Mucosa of rectum (tissue), 2 donors: ENCODE results near the gene KCTD5.

Experiments used
- H3K27ac ChIP-seq, 2 donors: one replicate each; pipeline ENCODE4 v1.7.0; 2013; ENCODE audit warnings: inconsistent platforms in 2 of 2, low read depth in 2 of 2, low read length in 2 of 2
- H3K27me3 ChIP-seq, 2 donors: one replicate each; pipeline ENCODE4 v1.7.0; 2013; ENCODE audit warnings: low read length in 2 of 2; ENCODE audit not compliant: control insufficient read depth in 2 of 2, insufficient read depth in 2 of 2
- H3K36me3 ChIP-seq, 2 donors: one replicate each; pipeline ENCODE4 v1.7.0; 2013; ENCODE audit warnings: low read length in 2 of 2; ENCODE audit not compliant: control insufficient read depth in 2 of 2, insufficient read depth in 2 of 2
- H3K4me1 ChIP-seq, 2 donors: one replicate each; pipeline ENCODE4 v1.7.0; 2013; ENCODE audit warnings: low read length in 2 of 2, mild to moderate bottlenecking in 1 of 2; ENCODE audit not compliant: control insufficient read depth in 2 of 2, insufficient read depth in 2 of 2
- H3K4me3 ChIP-seq, 2 donors: one replicate each; pipeline ENCODE4 v1.7.0; 2013; ENCODE audit warnings: low read length in 2 of 2
- H3K9ac ChIP-seq, 2 donors: one replicate each; pipeline ENCODE4 v1.7.0; 2013; ENCODE audit warnings: low read length in 2 of 2, low read depth in 1 of 2, mild to moderate bottlenecking in 1 of 2
- H3K9me3 ChIP-seq, 2 donors: one replicate each; pipeline ENCODE4 v1.7.0; 2013; ENCODE audit warnings: low read length in 2 of 2; ENCODE audit not compliant: control insufficient read depth in 2 of 2
- donor health status: healthy.
- donor health status: Normal muscosa, but diverticular disease.

Gene KCTD5

DNA sequence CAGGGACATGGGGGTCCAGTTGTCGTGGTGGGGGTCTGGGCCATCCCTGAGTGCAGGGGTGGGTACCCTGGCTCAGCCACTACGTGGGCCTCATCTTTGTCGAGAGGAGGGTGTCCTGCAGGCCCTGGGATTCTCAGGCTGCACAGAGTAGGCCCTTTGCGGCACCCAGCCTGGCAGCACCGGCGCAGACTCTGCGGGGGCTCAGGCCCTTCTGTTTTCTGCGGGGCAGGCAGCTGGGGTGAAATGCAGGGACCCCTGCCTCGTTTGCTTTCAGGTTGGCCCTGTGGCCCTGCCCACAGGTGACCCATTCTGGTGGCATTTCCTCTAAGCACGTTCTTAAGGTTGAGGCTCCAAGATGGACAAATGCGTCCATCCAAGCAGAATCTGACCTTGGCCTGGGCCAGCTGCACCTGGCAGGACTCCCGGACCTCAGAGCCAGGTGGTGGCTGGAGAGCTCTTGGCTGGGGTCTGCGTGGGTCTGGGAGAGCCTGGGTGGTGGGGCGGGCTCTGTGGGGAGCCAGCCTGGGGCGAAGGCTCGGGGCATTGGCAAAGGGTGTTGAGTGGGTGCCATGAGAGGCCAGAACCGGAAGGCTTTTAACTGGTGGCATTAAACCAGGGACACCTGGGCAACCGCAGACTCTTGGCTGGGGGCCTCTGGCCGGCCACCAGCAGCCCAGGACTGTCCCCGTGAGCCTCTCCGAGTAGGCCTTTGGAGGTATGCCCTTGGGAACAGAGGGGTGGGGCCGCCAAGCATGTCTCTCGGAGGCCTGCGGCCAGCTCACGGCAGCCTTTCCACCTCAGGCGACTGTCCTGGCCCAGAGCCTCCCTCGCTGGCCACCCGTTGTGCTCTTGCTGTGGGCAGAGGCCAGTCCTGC lies 20.8 kb downstream of the KCTD5 start:
- Histone ChIP-seq H3K27me3 (no peaks in the 10 kb centered on the region), H3K4me1 (no peaks in the 10 kb centered on the region), H3K36me3 (peaks cover 56 to 61% of the 10 kb centered on the region in 2 donors), H3K9ac (no peak overlapping the region), H3K4me3 (no peak overlapping the region), H3K27ac (no peak overlapping the region), H3K9me3 (no peaks in the 10 kb centered on the region)

DNA sequence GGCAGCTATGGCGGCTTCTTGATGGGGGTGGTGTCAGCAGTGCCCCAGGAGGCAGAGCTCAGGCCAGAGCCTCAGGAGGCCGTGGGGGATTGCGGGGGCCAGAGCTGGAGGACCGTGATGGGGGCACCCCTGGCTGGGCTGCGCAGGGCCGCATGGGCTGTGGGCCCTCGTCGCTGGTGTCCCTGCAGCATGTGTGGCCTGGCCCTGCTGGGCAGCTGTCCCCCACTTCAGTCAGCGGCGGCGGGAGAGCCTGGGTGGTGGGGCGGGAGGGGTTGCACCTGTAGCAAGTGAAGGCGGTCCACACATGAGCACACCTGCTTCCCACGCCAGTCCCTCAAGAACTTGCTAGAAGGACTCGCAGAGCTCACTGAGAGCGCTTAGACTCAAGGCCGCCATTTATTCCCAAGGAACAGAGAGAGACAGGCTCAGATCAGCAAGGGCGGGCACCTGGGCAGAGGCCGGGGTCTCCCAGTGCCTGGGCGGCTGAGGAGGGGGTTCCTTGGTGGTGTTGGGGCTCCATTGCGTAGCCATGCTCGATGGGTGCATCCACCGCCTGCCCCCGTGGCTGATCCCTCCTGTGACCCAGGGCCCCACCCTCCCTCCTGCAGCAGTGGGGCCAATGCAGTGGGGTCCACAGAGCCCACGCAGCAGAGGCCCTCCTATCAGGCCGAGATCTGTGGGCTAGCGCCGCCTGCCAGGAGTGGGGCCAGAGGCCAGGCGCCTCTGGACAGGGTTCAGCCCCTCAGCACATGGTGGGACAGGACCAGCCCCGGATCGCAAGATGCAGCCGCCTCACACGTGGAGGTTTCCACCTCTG lies 22.1 kb downstream of the KCTD5 start:
- no peak overlapping the region for H3K9ac ChIP-seq
- no peaks in the 10 kb centered on the region for H3K9me3 ChIP-seq
- H3K36me3 ChIP-seq = peaks cover 51 to 56% of the 10 kb centered on the region in 2 donors
- no peaks in the 10 kb centered on the region for H3K4me1 ChIP-seq
- H3K4me3 ChIP-seq = no peak overlapping the region
- H3K27me3 ChIP-seq = no peaks in the 10 kb centered on the region
- no peak overlapping the region for H3K27ac ChIP-seq

DNA sequence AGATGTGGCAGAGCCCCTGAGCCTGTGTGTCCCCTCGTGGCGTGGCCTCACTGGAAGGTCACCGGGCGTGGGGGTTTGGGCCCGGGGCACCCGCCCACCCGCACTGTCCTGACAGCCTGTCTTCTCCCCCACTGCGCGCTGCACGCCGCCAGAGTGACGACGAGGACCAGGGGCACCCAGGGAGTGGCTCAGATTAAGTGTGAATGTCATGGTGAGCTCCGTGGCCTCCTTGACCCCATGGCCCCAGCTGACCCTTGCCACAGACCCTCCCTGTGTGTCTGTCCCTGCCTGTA lies 22.6 kb downstream of the KCTD5 start:
- Histone ChIP-seq H3K9me3 (no peaks in the 10 kb centered on the region), H3K36me3 (peaks cover 45 to 50% of the 10 kb centered on the region in 2 donors), H3K9ac (no peak overlapping the region), H3K27ac (no peak overlapping the region), H3K27me3 (no peaks in the 10 kb centered on the region), H3K4me1 (no peaks in the 10 kb centered on the region), H3K4me3 (no peak overlapping the region)

DNA sequence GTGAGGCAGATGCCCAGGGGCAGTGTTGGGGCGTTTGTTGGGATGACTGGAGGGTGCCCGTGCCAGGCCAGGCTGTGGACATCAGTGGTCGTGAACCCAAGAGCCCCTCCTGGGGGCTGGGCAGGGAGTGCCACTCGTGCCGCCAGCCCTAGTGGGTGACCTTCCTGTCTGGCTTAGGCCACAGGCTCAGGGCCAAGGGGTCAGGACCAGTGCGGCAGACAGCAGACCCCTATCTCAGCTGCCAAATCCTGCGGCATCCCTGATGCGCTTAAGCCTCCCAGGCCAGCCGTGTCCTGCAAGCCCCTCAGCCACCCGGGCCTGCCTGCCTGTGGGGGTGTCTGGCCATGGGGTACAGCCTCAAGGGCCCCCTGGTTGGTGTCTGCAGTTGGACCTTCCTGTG lies 23.0 kb downstream of the KCTD5 start:
- H3K9ac ChIP-seq = no peak overlapping the region
- H3K4me3 ChIP-seq = no peak overlapping the region
- H3K27me3 ChIP-seq = no peaks in the 10 kb centered on the region
- H3K9me3 ChIP-seq = no peaks in the 10 kb centered on the region
- H3K4me1 ChIP-seq = no peaks in the 10 kb centered on the region
- peaks cover 41 to 46% of the 10 kb centered on the region in 2 donors for H3K36me3 ChIP-seq
- H3K27ac ChIP-seq = no peak overlapping the region

DNA sequence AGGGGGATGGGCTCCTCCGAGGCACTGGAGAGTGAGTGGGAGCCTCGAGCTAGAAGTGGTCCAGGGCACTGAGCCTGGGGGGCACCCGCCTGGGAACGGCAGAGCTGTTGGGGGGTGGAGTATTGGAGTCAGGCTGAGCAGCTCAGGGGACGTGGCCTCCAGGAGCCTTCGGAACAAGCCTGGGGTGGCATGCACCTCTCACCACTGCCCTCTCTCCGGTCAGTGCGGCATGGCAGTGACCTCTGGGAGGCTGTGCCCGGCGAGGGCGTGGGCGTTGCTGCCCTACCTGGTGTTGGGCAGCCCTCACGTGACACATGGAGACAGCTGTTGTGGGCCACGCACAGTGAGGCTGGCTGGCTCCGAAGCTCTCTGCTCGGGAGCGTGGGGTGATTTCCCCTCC lies 23.8 kb downstream of the KCTD5 start:
- Histone ChIP-seq H3K4me1 (no peaks in the 10 kb centered on the region), H3K27ac (no peak overlapping the region), H3K36me3 (peaks cover 34 to 42% of the 10 kb centered on the region in 2 donors), H3K9me3 (no peaks in the 10 kb centered on the region), H3K4me3 (no peak overlapping the region), H3K9ac (no peak overlapping the region), H3K27me3 (no peaks in the 10 kb centered on the region)

DNA sequence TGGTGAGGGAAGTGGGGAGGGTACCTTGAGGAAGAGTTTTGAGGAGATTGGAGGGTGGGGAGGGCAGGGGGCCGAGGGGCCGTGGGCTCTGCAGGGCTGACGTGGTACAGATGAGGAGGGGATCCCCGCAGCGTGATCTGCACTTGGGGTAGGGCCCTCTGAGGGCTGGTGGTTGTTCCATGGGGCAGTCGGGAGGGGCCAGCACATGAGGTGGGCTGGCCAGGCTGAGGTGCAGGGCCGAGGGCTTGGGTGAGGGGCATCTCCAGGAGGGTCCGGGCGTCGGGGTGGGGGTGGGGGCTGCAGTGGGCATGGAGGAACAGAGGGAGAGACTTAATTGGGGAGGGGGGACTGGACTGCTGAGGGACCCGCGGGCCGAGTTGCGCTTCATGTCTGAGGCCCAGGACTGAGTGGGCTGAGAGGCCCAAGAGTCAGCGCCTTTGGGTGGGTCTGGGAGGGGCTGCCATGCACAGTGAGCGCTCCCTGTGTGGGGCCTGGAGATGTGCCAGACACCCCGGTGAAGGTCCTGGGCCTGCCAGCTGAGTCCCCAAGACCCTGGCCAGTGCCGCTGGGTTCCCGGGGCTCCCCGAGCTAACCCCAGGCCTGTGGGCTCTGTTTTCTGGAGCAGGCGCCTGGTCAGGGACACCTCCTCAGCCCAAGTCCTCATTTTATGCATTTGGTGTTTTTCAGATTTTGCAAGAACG lies 24.4 kb downstream of the KCTD5 start:
- Histone ChIP-seq H3K36me3 (peaks cover 33 to 39% of the 10 kb centered on the region in 2 donors), H3K9ac (no peak overlapping the region)

DNA sequence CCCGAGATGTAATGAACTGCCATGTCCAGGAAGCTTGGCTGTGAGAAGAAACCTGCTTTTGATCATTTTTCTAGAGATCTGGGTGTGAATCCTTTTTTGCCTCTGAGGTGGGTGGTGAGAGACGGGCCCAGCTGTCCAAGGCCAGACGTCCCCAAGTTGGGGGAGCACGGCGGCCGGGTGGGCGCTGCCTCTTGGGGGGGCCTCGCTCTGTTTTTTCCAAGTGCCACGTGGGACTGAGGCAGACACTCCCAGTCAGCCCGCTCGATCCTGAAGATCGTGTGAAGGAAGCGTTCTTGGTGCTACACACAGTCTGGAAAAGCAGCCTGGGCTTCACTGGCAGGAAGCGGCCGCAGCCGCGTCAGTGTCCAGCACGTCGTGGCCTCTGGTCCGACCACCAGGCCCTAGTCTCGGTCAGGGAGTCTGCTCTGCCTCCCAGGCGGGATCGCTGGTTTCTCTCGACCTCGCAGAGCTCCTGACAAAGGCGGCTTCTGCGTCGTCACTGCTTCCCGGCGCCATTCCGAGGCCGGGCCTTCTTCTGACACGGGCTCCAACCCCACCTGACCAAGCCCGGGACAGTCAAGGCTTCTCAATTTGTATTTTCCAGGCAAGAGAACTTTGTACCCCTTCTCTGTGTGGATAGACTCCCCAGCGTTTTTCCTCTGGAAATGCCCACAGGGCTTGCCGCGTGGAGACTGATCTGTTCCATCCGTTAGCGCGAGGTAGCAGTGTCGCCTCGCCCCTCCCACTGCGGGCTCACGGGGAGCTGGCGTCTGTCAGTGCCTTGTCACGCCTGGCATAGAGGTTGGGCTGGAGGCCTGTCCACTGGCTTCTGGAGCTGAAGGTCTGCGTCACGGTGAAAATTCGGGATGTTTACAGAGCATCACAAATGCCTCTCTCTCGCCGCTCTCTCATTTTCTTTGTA lies 25.3 kb downstream of the KCTD5 start:
- Histone ChIP-seq H3K4me1 (no peaks in the 10 kb centered on the region), H3K27ac (no peak overlapping the region), H3K9me3 (no peaks in the 10 kb centered on the region), H3K36me3 (peaks cover 26 to 31% of the 10 kb centered on the region in 2 donors), H3K4me3 (no peak overlapping the region), H3K9ac (no peak overlapping the region), H3K27me3 (peaks cover 0 to under 1% of the 10 kb centered on the region in 2 donors)

More for the DNA sequence above, 24.4 kb downstream of the KCTD5 start:
- Histone ChIP-seq H3K27ac (no peak overlapping the region), H3K9me3 (no peaks in the 10 kb centered on the region), H3K27me3 (no peaks in the 10 kb centered on the region), H3K4me1 (no peaks in the 10 kb centered on the region), H3K4me3 (no peak overlapping the region)

DNA sequence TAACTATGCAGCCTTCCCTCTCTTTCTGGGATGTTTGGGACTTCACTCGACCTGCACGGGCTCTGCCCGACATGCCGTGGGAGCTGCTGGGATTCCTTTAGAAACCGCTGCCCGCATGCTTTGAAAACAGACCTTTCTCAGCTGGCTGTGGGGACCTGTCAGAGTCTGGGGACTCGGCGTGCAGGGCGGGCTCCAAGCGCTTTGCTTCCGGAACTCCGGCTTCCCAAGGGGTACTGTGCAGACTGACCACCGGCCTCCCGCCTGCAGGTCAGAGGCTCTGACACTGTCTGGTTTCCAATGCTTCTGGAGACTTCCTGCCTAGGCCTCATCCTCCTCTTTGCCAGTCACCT lies 25.9 kb downstream of the KCTD5 start:
- H3K9me3 ChIP-seq = no peaks in the 10 kb centered on the region
- H3K9ac ChIP-seq = no peak overlapping the region
- peaks cover 20 to 29% of the 10 kb centered on the region in 2 donors for H3K36me3 ChIP-seq

DNA sequence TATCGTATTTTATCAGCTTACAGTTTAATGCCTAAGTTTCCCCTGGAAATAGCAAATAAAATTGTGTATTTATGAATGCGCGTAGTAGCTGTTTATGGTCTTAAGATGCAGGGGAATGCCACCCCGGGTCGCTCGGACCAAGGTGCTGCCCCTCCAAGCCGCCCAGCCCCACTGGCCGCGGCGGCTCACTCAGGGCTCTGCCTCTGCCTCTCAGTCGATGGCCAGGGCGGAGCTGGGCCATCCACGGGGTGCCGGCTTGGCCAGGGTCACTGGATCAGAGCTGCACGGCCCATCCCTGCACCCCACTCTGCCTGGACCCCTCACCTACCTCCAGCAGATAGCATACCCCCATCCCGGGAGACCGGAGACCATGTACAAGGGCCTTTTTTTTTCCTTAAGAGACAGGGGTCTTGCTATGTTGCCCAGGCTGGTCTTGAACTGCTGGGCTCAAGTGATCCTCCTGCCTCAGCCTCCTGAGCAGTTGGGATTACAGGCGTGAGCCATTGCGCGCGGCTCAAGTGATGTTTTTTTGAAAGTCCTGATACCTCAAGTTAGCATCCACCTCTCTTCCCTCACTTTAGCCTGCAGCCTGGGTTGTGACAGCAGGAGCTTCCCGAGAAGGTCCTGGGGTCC lies 26.7 kb downstream of the KCTD5 start:
- Histone ChIP-seq H3K27me3 (peaks cover 0 to 3% of the 10 kb centered on the region in 2 donors), H3K4me3 (no peak overlapping the region), H3K27ac (no peak overlapping the region), H3K9me3 (no peaks in the 10 kb centered on the region), H3K36me3 (peaks cover 20 to 29% of the 10 kb centered on the region in 2 donors), H3K4me1 (no peaks in the 10 kb centered on the region), H3K9ac (no peak overlapping the region)

More for the DNA sequence above, 25.9 kb downstream of the KCTD5 start:
- Histone ChIP-seq H3K27ac (no peak overlapping the region), H3K27me3 (peaks cover 0 to 3% of the 10 kb centered on the region in 2 donors), H3K4me1 (no peaks in the 10 kb centered on the region), H3K4me3 (no peak overlapping the region)
